Neural cell (in vitro differentiated cells): ENCODE results near the gene VLDLR.
"Not testable (repeated sequence)": the region's sequence is repeated elsewhere in the genome, so short reads cannot be mapped to it uniquely, and the experiment has no call there.

Source experiments
- POLR2AphosphoS5 ChIP-seq: IDR thresholded peaks from 2 replicates; pipeline ENCODE4 v1.6.1; 2012
- SMC3 ChIP-seq: fragments of 450-650 bp; conservative IDR thresholded peaks from 2 replicates; pipeline ENCODE4 v1.6.1; 2014; ENCODE audit warnings: antibody characterized with exemption, mild to moderate bottlenecking, moderate library complexity; ENCODE audit not compliant: poor library complexity
- TF ChIP-seq, protein P1 (sequence below): fragments of 450-650 bp; IDR thresholded peaks from 2 replicates; pipeline ENCODE4 v1.5.1; 2014; ENCODE audit warnings: antibody characterized with exemption, mild to moderate bottlenecking, moderate library complexity; ENCODE audit not compliant: poor library complexity, severe bottlenecking

GRCh38 chr9:2707256-2707655 lies 85.7 kb downstream of the VLDLR start:
- TF ChIP-seq POLR2AphosphoS5, SMC3: not testable (repeated sequence)
- TF ChIP-seq, protein P1, sequence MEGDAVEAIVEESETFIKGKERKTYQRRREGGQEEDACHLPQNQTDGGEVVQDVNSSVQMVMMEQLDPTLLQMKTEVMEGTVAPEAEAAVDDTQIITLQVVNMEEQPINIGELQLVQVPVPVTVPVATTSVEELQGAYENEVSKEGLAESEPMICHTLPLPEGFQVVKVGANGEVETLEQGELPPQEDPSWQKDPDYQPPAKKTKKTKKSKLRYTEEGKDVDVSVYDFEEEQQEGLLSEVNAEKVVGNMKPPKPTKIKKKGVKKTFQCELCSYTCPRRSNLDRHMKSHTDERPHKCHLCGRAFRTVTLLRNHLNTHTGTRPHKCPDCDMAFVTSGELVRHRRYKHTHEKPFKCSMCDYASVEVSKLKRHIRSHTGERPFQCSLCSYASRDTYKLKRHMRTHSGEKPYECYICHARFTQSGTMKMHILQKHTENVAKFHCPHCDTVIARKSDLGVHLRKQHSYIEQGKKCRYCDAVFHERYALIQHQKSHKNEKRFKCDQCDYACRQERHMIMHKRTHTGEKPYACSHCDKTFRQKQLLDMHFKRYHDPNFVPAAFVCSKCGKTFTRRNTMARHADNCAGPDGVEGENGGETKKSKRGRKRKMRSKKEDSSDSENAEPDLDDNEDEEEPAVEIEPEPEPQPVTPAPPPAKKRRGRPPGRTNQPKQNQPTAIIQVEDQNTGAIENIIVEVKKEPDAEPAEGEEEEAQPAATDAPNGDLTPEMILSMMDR: not testable (repeated sequence)
